GM21360 (cell line): ENCODE results near the gene OR6B1.
"Not testable (repeated sequence)": the region's sequence is repeated elsewhere in the genome, so short reads cannot be mapped to it uniquely, and the experiment has no call there.

Experiments used
- ATAC-seq: cut with Tn5 transposase; IDR thresholded peaks from one replicate; pipeline ENCODE4 v1.9.1; 2021; ENCODE audit warnings: mild to moderate bottlenecking, moderate library complexity; ENCODE audit not compliant: unreplicated experiment

Gene OR6B1

DNA sequence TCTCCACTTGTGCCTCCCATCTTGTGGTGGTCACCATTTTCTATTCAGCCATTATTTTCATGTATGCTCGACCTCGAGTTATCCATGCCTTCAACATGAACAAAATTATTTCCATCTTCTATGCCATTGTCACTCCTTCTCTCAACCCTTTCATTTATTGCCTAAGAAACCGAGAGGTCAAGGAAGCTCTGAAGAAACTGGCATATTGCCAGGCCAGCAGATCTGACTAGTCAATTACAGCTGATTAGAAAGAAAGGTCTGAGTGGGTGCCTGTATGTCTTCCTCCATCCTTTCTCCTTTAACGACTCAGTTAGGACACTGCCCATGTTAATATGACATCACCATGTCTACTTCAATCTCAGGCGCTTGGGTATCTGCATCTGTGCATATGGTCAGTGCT is 4.6 kb downstream of the OR6B1 start:
- no peak for ATAC-seq

DNA sequence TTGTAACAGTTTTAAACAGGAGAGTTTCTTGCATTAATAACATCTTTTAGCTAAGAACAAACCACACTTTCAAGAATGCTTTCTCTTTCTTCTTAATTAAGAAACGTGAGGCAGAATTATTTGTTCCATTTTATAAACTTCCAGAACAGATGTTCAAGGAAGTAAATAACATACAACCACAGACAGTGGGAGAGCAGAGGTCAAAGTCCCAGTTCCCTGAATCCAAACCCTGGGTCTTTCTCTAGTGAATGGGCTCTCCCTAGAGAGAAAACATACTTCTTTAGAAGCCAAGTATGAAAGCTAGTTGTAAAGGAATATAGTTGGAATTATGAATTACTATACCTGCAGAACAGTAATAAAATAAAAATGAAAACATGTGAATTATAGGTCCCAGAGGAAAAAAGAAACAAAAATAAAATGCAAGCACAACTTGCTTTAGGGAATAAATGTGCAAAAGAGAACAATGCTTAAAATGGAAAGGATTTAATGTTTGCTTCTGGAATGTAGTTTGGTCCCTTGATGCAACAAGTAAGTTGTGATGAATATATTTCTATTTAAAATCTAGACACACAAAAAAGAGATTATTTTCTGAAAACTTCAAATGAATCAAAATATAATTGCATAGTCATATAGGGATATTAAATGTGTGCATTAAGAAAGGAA is 6.0 kb downstream of the OR6B1 start:
- no peak for ATAC-seq

DNA sequence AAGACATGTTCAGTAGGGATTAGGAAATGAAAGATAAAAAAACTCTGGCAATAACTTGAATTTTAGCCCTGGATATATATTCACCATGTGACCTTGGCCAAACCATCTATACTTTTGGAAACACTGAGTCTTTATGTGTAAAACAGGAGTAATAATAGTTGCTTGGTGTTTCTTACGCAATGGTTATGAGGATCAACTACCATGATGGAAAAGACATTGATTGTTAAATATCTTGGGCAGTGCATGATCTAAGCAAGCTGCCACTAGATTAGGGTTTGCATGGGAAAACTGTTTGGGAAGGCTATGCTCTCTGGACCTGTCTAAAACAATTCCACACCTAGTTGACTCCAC is 6.5 kb downstream of the OR6B1 start:
- ATAC-seq, result no peak

- ATAC-seq, result no peak
Observed at GRCh38 chr7:144009361-144009760, 9.2 kb downstream of the OR6B1 start.

DNA sequence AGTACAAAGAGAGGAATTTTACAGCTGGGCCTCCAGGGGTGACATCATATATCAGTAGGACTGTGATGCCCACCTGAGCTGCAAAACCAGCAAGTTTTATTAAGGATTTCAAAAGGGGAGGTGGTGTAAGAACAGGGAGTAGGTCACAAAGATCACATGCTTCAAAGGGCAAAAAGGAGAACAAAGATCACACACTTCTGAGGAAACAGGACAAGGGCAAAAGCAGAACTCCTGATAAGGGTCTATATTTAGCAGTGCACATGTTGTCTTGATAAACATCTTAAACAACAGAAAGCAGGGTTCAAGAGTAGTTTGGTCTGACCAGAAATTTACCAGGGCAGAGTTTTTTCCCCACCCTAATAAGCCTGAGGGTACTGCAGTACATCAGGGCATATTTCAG is 9.9 kb downstream of the OR6B1 start:
- not testable (repeated sequence) for ATAC-seq

GRCh38 chr7:144010821-144011220 is 10.7 kb downstream of the OR6B1 start:
- ATAC-seq, result not testable (repeated sequence)

- no peak for ATAC-seq
Observed at GRCh38 chr7:144011458-144012230, 11.5 kb downstream of the OR6B1 start.

DNA sequence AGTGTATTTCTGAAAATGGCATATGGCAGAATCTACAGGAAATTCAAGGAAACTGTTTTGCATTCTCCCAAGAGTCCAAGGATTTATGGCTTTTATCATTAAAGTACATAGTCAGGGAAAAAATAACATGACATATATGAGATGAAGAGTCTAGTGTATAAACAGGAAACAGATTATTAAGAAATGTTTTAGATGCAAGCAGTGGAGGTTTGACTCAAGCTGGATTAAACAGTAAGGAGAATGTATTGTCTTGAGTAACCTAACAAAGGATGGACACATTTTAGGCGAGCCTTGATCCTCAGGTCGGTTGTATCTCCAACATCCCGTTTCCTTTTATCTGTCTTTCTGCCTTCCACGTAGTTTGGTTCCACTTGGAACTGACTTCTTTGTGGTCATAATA is 17.9 kb downstream of the OR6B1 start:
- ATAC-seq, result no peak

DNA sequence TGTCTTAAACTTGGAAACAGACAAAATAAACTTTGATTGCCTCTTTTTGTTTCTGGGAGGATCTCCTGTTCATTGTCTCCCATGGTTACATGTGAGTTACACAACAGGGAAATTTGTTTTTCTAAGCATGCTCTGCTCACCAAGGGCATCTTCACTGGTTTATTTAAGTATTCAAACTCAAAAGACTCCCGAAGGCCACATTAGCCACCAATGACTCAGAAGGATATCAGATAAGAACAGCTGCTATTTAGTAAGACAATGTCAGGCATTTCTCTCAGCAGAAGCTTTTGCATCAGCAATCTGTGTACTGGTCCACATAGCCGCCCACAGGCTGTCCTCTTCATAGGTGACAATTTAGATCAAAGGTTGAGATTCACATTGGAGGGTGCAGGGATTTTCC is 19.3 kb downstream of the OR6B1 start:
- no peak for ATAC-seq

GRCh38 chr7:144020340-144020739 is 20.2 kb downstream of the OR6B1 start:
- ATAC-seq, result no peak

- no peak for ATAC-seq
Observed at GRCh38 chr7:144022169-144022568, 22.0 kb downstream of the OR6B1 start.

- no peak for ATAC-seq
Observed at GRCh38 chr7:144023171-144023827, 23.2 kb downstream of the OR6B1 start.

GRCh38 chr7:144024213-144024612 is 24.1 kb downstream of the OR6B1 start:
- ATAC-seq, result no peak

GRCh38 chr7:144026203-144026883 is 26.2 kb downstream of the OR6B1 start:
- ATAC-seq, result no peak

DNA sequence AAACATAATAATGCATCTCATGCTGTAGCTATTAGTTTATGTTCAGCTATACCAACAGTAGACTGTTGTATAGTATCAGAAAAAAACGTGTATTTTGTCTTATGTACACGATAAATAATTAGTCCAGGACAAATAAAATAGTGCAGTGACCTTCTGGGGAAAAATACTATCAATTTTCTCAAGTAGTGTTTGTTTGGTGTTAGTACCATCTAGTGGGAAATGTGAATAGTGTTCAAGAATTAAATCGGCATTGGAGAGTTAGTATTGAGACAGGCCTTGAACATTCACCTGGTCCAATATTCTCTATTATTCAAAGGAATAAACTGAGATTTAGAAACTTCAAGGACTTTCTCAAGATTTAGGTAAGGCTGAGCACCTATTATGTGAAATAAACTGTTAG is 26.9 kb downstream of the OR6B1 start:
- no peak for ATAC-seq

DNA sequence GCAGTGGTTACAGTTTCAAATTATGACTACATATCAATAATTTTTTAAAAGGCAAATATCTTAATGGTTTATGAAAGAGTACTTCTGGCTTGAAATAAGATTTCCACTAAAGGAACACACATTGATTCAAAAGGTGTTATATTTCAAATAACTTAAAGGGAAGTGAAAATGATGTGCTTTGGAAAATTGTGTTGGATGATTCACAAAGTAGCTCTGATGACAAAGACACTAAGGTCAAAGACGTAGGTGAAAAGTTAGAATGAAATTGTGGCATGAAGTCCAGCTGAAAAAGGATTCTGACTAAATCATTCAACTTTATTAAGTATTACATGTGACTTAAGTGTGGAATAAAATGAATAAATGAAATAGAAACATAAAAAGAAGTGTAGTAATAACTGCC is 27.9 kb downstream of the OR6B1 start:
- peak; percentile 55 for ATAC-seq

- no peak for ATAC-seq
Observed at GRCh38 chr7:144028547-144028946, 28.4 kb downstream of the OR6B1 start.

- no peak for ATAC-seq
Observed at GRCh38 chr7:144032516-144032915, 32.4 kb downstream of the OR6B1 start.

DNA sequence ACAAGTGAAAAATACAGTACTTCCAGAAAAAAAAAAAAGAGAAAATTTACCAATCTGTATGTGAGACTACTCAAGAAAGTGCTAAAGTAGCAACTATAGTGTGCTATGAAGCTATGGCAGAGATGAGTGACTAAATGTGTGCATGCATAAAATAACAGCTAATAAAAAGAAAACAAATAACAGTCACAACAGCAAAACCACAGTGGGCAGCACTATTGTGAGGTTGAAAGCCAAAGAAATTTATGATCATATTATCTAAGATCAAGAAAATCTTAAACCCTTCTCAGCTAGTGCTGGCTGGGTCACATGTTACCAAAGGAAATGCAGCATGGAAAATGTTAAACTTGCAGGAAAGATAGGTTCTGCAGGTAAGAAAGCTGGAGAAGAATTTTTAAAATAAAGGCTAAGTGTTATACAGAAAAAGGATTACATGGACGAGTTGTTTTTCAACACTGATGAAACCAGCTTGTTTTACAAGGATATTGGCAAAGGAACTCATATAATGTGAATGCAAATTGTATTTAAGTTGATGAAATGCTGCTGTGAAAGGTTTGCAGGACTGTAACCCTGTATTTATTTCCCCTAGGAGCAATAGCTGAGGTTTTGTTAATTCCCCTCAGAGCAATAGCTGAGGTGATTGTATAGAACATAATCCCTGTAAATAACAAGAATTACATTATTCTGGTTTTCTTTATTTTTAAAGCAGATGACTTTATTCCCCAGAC is 33.0 kb downstream of the OR6B1 start:
- no peak for ATAC-seq

DNA sequence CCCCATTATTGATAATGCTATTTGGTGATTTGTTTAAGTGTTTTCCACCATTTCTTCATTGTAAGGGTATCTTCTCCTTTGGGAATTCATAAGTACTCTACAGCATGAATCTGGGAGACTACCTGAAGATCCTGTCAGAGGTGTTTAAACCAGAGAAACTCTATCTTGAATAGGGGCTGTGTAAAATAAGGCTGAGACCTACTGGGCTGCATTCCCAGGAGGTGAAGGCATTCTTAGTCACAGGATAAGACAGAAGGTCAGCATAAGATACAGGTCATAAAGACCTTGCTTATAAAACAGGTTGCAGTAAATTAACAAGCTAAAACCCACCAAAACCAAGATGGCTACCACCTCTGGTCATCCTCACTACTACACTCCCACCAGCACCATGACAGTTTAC is 35.3 kb downstream of the OR6B1 start:
- no peak for ATAC-seq

- ATAC-seq, result no peak
Observed at GRCh38 chr7:144036302-144036885, 36.3 kb downstream of the OR6B1 start.
